Measurements from ENCODE around the gene MOCS3.

Gene MOCS3

DNA sequence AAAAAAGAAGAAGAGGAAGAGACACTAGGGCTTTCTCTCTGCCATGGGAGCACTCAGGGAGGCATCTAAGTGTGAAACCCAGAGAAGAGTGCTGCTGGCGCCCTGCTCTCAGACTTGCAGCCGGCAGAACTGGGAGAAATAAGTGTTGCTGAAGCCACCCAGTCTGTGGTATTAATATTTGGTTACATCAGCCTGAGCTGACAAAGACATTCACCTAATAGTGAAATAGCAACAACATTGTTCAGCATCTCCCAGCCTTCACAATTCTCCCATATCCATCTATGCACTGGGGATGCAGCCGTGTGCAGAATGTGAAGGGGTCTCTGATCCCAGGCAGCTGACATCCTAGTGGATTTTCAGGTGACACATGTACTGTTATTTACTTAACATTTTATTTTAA is 52.3 kb downstream of the MOCS3 start:
- TF ChIP-seq, protein P1, sequence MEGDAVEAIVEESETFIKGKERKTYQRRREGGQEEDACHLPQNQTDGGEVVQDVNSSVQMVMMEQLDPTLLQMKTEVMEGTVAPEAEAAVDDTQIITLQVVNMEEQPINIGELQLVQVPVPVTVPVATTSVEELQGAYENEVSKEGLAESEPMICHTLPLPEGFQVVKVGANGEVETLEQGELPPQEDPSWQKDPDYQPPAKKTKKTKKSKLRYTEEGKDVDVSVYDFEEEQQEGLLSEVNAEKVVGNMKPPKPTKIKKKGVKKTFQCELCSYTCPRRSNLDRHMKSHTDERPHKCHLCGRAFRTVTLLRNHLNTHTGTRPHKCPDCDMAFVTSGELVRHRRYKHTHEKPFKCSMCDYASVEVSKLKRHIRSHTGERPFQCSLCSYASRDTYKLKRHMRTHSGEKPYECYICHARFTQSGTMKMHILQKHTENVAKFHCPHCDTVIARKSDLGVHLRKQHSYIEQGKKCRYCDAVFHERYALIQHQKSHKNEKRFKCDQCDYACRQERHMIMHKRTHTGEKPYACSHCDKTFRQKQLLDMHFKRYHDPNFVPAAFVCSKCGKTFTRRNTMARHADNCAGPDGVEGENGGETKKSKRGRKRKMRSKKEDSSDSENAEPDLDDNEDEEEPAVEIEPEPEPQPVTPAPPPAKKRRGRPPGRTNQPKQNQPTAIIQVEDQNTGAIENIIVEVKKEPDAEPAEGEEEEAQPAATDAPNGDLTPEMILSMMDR (IDR thresholded peaks at IDR 0.05) = no peak

DNA sequence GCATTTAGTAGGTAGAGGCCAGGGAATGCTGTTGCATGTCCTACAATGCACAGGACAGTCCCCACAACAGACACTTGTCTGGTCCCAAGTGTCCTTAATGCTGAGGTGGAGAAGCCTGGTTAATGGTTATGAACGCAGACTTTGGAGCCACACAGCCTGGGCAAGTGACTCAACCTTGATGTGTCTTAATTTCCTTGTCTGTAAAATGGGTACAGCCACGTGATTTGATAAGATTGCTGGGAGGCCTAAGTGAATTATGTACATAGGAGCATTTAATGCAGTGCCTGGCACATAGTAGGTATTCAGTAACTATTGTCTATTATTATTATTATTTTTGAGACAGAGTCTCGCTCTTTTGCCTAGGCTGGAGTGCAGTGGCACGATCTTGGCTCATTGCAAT is 52.9 kb downstream of the MOCS3 start:
- TF ChIP-seq, protein P1 (IDR thresholded peaks at IDR 0.05) = no peak

DNA sequence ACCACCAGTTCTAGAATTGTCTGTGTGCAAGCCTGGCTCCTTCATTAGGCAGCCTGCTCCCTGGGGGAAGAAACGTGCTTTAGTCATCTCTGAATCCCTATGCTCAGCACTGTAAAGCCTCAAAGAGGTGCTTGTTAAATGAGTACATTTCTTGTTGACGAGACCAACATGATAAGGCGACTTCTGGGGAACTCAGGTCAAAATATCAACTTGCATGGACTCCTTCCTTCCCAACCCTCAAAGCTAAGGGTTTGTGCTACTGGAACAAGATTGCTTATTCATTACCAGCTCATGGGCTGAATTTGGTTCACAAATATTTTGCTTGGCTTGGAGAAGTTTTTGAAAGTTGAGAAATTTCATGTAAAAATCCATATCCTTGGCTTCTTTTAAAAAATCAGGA is 53.7 kb downstream of the MOCS3 start:
- TF ChIP-seq, protein P1 (IDR thresholded peaks at IDR 0.05) = no peak

Measured in LNCAP (cell line).